Measurements from ENCODE around the gene OBSL1.

- TF ChIP-seq CTCF (IDR thresholded peaks at IDR 0.05) (no peak), ZFX (IDR thresholded peaks at IDR 0.05; ENCODE audit: borderline replicate concordance) (no peak)
These were observed 25.9 kb downstream of the OBSL1 start for GRCh38 chr2:219545295-219545942.
